Measurements from ENCODE around the gene SCP2.
A peak's percentile ranks its signal among the peaks of the same experiment; 100 is the strongest.

Gene SCP2

DNA sequence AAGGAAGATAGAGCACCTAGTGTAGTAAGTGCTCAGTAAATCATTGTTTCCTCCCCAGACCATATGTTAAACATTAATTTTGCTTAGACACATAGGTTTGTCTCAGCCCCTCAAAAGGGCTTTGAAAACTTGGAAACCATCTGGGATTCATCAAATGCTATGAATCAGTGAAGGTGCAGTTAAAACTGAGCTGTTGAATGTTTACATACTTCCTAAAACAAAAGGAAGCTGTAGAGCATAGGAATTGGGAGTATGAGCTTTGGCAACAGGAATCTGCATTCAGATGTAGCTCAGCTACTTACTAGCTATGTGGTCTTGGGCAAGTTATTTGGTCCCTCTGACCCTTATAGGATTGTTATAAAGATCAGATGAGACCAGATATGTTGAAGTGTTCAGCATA lies 116.2 kb downstream of the SCP2 start:
- no peak for DNase-seq (ENCODE audit: low spot score)

DNA sequence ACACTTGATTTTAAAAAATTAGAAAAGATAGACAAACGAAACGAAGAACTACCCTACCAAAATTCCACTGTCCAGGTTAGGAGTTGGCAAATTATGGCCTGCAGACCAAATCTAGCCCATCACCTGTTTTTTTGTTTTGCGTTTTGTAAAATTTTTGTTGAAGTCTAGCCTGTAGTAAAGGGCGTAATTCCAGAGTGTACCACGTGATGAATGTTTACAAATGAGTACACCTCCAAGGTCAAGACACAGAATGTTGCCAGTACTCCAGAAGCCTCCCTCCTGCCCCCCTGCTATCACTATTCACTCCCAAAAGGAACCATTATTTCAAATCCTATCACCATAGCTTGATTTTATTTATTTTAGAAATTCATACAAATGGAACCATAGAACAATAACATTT lies 117.8 kb downstream of the SCP2 start:
- no peak for DNase-seq (ENCODE audit: low spot score)

DNA sequence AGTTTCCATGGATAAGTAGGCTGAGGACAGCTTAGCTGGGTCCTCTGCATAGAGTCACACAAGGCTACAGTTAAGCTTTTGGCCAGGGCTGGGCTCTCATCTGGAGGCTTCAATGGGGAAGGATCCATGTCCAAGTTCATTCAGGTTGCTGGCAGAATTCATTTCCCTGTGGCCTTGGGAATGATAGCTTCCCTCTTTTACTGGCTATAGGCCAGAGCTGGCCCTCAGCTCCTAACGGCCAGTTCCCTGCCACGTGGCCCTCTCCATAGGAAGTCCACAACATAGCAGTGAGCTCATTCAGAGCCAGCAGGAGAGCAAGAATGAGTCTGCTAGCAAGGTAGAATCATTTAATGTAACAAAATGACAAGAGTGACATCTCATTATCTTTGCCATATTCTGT lies 119.9 kb downstream of the SCP2 start:
- DNase-seq (ENCODE audit: low spot score) = peak; percentile 39

DNA sequence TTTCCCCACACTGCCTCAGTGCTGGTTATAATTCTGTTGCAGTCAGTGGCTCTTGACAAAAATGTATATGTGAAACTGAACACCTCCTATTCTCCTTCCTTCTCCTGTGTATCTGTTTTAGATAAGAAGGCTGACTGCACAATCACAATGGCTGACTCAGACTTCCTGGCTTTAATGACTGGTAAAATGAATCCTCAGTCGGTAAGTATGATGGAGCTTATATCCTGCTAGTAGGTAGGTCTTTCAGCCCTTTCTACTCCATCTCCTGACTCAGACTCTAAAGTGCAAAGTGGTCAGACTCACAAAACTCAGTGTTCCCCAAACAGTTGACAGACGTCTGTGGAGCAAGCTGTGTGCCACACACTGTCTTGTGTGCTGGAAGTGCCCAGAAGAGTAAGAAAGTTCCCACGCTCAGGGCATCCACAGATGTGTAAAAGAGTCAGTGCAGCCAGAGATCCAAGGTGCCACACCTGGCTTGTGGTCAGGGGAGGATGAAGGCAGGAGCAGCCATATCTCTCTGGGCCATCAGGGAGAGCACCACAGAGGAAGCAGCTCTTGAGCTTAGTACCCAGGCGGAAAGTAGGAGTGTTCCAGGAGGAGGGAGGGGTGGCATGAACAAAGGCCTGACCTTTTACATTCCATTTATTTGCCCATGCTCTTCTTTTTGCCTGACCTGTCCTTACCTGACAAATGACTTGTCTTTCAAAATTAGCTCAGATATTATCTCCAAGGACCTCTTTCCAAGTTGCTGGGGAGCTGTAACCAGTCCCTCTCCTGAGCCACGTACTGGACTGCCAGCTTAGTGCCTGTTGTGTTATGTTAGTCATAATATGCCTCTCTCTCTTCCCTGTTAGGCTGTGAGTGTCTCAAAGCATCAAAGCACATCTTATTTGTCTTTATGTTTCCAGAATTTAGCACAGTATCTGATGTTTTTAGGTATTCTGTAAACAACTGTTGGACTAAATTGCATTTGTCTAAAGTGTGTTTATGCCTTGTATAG lies 121.0 kb downstream of the SCP2 start:
- no peak for DNase-seq (ENCODE audit: low spot score)

DNA sequence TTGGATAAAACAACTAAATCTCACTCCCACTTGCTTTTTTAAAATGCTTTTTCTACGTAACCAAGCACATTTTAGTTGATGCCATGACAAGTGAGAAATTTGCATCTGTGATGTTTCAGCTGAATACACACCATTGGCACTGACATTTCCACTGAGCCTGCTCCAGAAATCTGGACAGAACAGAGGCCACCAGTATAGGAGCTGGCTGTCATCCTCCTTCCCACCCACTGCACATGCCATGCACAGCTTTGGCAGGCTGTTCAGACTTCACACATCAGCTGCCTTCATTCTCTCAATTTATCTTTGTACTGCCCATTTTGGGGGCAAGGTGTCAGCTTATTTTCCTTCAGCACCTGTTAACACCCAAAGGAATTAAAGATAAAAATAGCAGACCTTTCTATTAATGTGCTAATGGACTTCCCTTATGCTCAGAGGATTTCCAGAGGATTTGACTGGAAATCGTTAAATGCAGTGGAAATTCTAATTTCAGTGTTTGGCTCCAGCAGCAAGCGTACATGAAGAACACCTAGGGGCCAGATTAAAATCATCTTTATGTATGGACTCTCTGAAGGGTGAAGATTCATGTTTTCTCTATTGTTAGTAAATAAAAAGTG lies 122.0 kb downstream of the SCP2 start:
- no peak for DNase-seq (ENCODE audit: low spot score)

DNA sequence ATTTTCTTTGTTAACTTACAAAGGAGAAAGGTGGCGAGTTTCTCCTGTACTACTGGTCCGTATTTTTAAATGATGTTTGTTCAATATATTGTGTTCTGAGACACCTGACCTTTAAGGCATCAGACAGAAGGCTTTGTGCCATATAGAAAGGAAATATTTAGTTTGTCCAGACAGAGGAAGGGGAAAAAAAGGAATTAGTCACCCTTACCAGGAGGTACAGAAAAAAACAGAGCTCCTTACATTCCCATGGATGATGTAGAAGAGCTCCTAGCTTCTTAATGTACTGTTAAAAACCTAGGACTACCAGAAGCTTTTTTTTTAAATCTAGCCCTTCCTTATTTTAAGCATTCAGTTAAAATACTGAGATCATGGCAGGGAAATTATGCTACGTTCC lies 122.5 kb downstream of the SCP2 start:
- DNase-seq (ENCODE audit: low spot score) = no peak

DNA sequence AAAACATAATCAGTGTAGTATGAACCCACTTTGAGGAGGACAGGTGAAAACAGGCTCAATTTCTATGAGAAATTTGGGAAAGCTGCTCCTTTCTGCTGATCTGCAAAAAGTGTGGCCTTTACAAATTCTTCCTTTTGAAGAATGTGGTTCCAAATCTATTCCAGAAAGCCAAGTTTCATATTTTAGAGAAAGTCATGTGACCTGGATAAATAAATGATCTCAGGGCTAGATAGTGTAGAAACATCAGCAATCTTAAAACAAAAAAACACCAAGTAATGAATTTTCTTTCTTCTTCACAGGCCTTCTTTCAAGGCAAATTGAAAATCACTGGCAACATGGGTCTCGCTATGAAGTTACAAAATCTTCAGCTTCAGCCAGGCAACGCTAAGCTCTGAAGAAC lies 123.2 kb downstream of the SCP2 start:
- DNase-seq (ENCODE audit: low spot score) = no peak

DNA sequence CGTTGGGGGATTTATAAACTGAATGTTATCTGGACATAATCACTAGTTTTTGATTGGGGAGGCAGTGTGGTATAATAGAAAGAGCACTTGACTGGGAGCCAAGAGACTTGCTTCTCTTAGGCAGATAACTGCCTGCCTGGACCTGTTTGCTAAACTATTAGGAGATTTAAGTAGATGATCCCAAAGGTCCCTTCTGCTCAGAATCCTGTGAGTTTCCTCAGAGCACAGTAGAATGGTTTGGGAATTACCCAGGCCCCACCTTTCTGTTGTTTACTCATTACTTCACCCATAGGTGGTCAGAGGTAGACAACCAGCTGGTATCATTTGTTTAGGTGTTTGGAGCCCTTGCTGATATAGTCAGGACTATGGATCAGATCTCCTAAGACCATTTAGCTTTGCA lies 124.6 kb downstream of the SCP2 start:
- no peak for DNase-seq (ENCODE audit: low spot score)

DNA sequence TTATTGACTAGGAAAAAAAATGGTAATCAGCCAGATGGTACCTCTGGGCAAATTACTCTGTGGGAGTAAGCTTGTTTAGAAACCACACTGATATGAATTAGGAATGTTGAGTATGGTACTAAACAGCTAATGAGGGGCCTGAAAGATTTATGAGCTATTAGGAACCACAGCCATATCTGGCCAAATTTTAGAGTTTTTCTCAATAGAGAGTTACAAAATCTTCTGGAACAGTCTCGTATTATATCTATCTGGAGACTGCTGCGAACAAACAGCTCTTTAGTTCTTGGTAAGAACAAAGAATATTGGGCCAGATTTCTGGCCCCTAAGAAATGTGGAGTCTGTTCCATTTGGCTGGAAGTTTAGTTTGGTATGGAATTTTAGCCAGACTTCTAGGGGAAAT lies 130.1 kb downstream of the SCP2 start:
- DNase-seq (ENCODE audit: low spot score) = no peak

DNA sequence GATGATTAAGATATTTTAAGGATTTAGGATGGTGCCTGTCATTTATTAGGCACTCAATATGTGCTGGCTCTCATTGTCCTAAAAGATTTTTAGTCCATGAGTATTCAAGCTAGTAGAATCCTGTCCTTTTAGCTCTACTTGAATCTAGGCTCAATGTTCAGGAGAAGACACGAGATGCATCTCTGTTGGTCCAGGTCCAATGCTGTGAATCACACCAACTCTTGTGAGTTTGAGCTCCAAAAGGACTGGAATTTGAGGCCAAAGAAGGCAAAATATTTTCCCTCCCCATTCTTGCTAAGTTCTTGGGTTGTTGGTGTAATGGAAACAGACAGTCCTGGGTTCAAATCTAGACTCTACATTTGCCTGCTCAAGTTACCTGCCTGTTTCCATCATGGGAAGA lies 133.5 kb downstream of the SCP2 start:
- DNase-seq (ENCODE audit: low spot score) = no peak

DNA sequence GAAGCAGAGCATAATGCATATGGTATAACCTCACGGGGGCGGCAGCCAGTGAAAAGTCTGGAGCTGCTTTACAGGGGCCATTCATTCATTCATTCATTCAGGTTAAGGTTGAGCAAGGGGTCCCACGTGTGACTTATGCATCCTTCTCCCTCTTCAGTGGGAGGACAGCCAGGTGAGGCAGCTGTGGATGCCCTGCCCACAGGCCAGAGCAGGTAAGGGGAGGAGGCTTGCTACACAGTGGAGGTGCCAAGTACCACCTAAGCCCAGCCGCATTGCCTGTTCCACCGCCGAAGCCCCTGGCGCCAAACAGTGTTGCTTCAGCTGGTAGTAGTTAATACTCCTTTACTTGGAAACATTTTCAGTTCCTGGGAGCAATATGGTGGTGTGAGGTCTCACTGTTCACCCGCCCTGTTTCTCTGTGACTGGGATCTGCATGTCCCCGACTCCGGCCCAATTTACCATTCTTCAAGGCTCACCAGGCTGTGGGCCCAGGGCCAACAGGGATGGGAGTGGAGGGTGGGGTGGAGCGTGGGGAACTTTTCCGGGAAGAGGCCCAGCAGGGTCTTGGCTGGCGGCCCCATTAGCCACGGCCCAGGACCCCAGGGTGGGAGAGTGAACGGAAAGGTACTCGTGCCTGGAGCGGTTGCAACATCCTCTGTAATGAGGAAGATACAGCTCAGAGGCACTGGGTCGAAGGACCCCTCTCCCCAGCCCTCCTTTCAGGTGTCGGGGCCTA lies 134.2 kb downstream of the SCP2 start:
- DNase-seq (ENCODE audit: low spot score) = no peak

DNA sequence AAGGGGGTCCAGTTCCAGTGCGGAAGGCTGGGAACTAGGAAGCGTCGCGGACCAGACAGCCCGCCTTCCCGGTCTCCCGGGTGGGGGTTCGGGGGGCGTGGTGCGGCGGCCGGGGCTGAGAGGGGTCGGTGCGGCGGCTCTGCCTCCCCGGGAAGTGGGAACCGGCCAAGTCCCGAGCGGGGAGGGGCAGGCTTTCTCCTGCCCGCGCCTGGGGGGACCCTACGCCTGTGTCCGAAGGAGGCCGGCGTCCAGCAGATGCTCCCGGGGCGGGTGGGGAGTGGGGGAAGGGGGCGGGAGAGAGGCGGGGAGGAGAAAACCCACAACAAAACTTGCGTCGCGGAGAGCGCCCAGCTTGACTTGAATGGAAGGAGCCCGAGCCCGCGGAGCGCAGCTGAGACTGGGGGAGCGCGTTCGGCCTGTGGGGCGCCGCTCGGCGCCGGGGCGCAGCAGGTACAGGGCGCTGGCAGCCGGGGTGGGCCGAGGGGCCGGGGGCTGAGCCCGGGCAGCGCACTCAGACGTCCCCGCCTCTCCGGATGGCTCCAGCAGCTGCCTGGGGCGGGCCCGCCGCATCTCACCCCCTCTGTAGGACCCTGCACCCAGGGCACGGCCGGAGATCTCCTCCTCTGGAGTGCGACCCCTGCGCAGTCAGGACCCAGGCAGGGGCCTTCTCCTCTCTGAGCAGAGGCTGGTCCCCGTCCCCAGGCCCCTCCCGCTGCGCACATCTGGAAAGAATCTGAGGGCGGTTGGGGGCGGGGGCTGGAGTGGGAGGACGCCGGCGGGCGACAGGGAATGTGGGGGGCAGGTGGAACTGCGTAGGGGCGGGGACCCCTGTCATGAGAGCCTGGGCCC lies 135.0 kb downstream of the SCP2 start, which contains the start of gene PODN:
TSS of gene PODN (plus strand) at position 355 of the 849 bp plus-strand sequence. CDS start 7,643 bp downstream, outside the sequence.
- peak; percentile 66 for DNase-seq (ENCODE audit: low spot score)

DNA sequence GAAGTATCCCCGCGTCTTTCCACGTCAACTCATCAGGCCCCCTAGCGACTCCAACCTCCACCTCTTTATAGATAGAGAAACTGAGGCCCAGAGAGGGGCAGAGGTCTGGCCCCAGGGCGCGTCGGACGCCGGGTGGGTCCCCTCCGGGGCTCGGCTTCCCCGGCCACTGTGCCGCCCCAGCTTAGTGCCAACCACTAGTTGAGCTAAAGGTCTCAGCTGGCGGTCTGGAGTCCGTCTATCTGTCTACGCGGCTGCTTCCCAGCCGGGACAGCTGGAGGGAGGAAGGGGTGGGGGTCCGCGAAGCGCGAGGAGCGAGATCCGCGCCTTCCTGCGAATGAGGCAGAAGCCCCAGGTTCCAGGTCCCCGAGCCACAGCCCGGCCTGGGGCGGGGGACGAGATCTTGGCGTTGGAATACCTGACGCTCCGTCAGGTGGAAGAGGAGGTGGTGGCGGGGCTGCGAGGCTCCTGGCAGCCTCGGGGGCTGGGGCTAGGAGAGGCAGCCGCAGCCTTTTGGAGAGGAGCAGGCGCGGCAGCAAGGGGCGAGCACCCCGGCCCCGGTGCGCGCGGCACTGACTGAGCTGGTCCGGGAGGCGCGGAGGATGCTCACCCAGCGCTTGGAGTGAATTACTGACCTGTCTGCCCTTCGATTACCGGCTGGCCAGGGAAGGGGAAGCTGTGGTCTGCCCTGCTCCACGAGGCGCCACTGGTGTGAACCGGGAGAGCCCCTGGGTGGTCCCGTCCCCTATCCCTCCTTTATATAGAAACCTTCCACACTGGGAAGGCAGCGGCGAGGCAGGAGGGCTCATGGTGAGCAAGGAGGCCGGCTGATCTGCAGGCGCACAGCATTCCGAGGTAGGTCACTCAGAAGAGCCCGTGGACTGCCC lies 135.9 kb downstream of the SCP2 start:
- DNase-seq (ENCODE audit: low spot score) = peak; percentile 71

DNA sequence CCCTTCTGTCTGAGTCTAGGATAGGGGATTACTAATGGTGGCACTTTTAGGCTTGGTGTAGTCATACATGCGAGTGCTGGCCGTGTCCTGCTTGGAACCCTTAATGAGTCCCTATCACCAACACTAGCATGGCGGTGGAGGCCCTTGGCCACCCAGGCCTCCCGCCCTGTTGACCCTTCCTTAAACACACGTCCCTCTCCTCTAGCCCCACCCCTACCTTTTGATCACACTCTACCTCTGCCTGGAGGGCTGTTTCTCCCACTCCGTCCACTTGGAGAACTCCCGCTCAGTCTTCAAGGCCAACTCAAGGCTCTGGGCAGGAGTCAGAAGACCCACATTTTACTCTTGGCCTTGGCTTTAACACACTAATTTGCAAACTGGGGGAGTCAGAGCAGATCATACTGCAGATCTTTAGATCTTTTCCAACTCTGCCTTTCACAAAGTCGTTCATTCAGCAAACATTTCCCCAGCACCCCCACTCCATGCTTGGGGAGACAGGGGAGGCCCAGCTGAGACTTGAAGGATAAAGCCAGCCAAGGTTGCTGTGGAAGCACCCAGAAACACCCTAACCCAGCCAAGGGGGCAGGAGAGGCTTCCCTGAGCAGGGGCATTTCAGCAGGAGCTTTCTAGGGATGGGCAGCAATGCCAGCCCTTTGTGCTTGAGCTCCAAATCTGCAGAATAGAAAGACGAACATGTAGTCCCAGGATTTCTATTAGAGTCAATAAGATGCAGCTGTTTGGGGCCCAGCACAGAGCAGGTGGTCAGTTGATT lies 136.9 kb downstream of the SCP2 start:
- no peak for DNase-seq (ENCODE audit: low spot score)

DNA sequence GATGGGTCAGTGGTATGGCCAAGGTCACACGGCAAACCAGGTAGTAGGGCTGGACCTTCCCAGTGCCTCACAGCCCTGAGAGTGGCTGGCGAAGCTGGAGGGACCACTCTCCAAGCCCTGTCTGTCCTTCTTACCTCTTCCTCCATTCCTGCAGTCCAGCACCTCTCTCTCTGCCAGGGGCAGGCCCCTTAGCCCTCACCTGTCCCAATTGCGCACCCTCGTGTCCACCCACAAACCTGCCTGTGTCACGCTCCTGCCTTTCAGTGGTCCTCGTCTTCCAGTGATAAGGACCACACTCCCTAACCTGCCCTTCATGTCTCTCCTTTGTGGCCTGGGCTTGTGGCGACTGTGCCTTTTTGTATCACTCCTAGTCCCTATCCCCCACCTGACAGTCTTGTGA lies 138.3 kb downstream of the SCP2 start:
- DNase-seq (ENCODE audit: low spot score) = no peak

DNA sequence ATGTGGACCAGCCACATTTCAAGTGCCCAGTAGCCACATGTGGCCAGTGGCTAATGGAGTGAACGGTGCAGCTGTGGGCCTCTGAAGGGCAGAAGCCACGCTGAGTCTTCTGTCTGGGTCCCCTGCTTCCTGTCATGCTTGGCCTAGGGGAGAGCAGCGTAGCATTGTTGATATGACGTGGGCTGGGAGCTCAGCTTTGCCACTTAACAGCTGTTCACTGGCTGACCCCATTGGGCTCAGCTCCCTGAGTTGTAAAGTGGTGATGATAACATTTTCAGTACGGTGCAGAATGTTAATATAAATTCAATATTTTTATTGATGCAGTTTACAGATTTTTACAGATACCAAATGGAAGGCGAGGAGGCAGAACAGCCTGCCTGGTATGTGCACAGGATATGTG lies 139.4 kb downstream of the SCP2 start:
- no peak for DNase-seq (ENCODE audit: low spot score)

DNA sequence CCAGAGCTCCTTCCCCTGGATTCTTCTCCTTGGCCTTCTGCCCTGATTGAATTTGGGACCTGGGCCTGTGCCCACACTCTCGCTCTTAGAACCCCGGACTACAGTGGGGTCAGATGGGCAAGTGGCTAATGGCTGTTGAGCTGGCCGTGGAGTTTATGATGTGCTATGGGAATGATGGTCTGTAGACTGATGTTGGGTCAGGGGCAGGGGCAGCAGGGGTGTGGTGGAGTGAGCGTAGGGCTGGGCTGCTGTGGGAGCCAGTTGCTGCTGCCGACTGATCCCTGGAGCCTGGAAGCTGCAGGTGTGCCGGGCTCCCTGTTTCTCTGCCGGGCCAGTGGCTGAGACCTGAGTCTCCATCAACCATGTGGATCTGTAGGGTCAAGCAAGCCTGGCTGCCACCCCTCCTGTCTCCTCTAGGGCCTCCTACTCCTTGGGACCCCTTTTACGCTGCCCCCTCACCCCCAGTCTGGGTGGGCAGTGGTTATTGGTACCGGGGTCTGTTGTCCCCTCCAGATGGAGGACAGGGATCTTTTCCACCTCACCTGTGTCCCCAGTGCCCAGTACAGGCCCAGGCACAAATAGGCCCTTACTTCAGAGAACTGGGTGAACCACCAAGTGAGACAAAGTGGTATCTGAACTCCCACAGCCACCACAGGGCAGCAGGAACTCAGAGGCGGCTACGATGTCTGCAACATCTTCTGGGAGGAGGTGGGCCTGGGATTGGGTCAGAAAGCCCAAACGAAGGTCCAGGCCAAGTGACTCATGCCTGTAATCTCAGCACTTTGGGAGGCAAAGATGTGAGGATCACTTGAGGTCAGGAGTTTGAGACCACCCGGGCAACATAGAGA lies 140.0 kb downstream of the SCP2 start:
- DNase-seq (ENCODE audit: low spot score) = no peak

DNA sequence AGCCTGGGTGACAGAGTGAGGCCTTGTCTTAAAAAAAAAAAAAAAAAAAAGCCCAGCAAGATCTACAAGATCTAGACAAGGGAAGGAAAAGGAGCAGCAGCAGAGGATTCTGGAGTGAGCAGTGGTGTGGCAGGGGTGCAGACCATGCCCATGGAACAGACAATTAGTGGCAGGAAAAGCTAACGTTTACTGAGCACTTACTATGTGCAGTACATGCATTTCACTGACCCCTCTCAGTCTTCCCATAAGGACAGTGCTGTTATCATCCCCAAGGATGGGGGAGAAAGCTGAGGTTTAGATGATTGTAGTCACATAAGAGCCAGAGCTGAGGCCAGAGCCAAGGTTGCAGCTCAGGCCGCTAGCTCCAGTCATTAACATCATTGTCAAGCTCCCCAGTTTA lies 140.8 kb downstream of the SCP2 start:
- DNase-seq (ENCODE audit: low spot score) = no peak
